ENCODE measurements around the gene ANXA2R.

- TF ChIP-seq CTCF (IDR thresholded peaks at IDR 0.05) (no peak), POLR2AphosphoS5 (IDR thresholded peaks at IDR 0.05) (peak; percentile 39 to 48), EP300 (IDR thresholded peaks at IDR 0.05) (no peak), POLR2A (IDR thresholded peaks at IDR 0.05) (peak in 2 of 4 donors; percentile 43 to 51)
Measured at GRCh38 chr5:43042176-43042625, 2.1 kb upstream of the ANXA2R start.
